GM12878 (cell line): ENCODE data around the gene NAV2. TPM values are rescaled to one million over a fixed set of nuclear protein-coding genes. Genes with fewer than 3 reads are reported as not detected.

Experiments used
- ATAC-seq: fragments of 200-7000 bp; cut with Tn5 transposase; 3 replicates; pipeline ENCODE4 v1.9.1; 2020; ENCODE audit warnings: mild to moderate bottlenecking, moderate library complexity
- BruUV-seq: library from RNA; stranded (reverse); fragments of 400-500 nt; replicated peaks from 2 replicates; lab custom pipeline; 2021; lab: Mats Ljungman, UMichigan
- CTCF ChIA-PET: fragments of 300-600 bp; sonication (Branson Sonifier 250); formaldehyde crosslinking; extraction: SDS; loops from one replicate; lab custom pipeline; 2021; ENCODE audit warnings: inconsistent platforms; lab: Yijun Ruan, JAX
- POLR2A ChIA-PET: fragments of 350-600 bp; formaldehyde crosslinking; extraction: SDS; loops from one replicate; lab custom pipeline; 2021; ENCODE audit warnings: inconsistent platforms; lab: Charles Lee
- RAD21 ChIA-PET: fragments of 300-600 bp; sonication (Branson Sonifier 250); formaldehyde crosslinking; loops from one replicate; lab custom pipeline; 2023; ENCODE audit warnings: antibody characterized with exemption; ENCODE audit not compliant: unreplicated experiment; lab: Charles Lee
- SMC1A ChIA-PET: fragments of 300-600 bp; sonication (Branson Sonifier 250); formaldehyde crosslinking; loops from one replicate; lab custom pipeline; 2023; ENCODE audit not compliant: unreplicated experiment, uncharacterized antibody; lab: Charles Lee
- DNase-seq: peaks from one replicate; pipeline ENCODE4 v3.0.0-alpha.2; 2011; ENCODE audit warnings: low read depth, low spot score
- FAIRE-seq: peaks from 3 replicates; lab custom pipeline; 2011; peaks lifted over from hg19 to GRCh38; lab: Jason Lieb, UNC
- H2AFZ ChIP-seq: 2 replicates; pipeline ENCODE4 v1.6.0; 2011; ENCODE audit warnings: low read depth, low read length, control low read depth; ENCODE audit not compliant: control insufficient read depth
- H3K27ac ChIP-seq: 2 replicates; pipeline ENCODE4 v1.5.1; 2011; ENCODE audit warnings: control low read depth; ENCODE audit not compliant: control insufficient read depth, insufficient read depth
- H3K27me3 ChIP-seq, 2 experiments: replicated peaks in 1 of 2; 2 replicates each; pipeline versions ENCODE4 v1.6.0 to v1.6.1; 2011; ENCODE audit warnings: low read length in 1 of 2; ENCODE audit not compliant: control insufficient read depth in 2 of 2, insufficient read depth in 2 of 2
- H3K36me3 ChIP-seq, 2 experiments: 2 replicates each; pipeline ENCODE4 v1.5.1; 2011; ENCODE audit warnings: low read length in 1 of 2; ENCODE audit not compliant: control insufficient read depth in 2 of 2, insufficient read depth in 2 of 2
- H3K4me1 ChIP-seq: 2 replicates; pipeline ENCODE4 v1.6.1; 2011; ENCODE audit warnings: mild to moderate bottlenecking, low read length, moderate library complexity, mixed read lengths; ENCODE audit not compliant: control insufficient read depth, insufficient read depth
- H3K4me2 ChIP-seq: 2 replicates; pipeline ENCODE4 v1.6.0; 2011; ENCODE audit warnings: control low read depth; ENCODE audit not compliant: control insufficient read depth, insufficient read depth
- H3K4me3 ChIP-seq: fragments of 200-600 bp; sonication (generic); 2 replicates; pipeline ENCODE4 v1.5.1; 2016
- H3K79me2 ChIP-seq: 2 replicates; pipeline ENCODE4 v1.6.0; 2011; ENCODE audit warnings: low read length; ENCODE audit not compliant: control insufficient read depth, insufficient read depth
- H3K9ac ChIP-seq: 2 replicates; pipeline ENCODE4 v1.8.0; 2011; ENCODE audit warnings: low read length, control low read depth, mixed read lengths; ENCODE audit not compliant: control insufficient read depth, insufficient read depth
- H3K9me3 ChIP-seq: replicated peaks from 3 replicates; pipeline ENCODE4 v1.5.1; 2011; ENCODE audit warnings: mild to moderate bottlenecking, low read length; ENCODE audit not compliant: control insufficient read depth, insufficient read depth
- H4K20me1 ChIP-seq: 2 replicates; pipeline ENCODE4 v1.6.0; 2011; ENCODE audit not compliant: control insufficient read depth, insufficient read depth
- IRF4 ChIP-seq: IDR thresholded peaks from 2 replicates; pipeline ENCODE4 v1.6.1; 2011; ENCODE audit warnings: low read depth, low read length
- SP1 ChIP-seq: IDR thresholded peaks from one replicate; pipeline ENCODE4 v1.6.1; 2011; ENCODE audit warnings: low read depth, low read length
- SREBF1 ChIP-seq: IDR thresholded peaks from 2 replicates; pipeline ENCODE4 v1.6.1; 2012; ENCODE audit warnings: mild to moderate bottlenecking, low read length
- SREBF2 ChIP-seq: IDR thresholded peaks from 2 replicates; pipeline ENCODE4 v1.6.1; 2012; ENCODE audit warnings: mild to moderate bottlenecking, low read length
- STAT3 ChIP-seq: IDR thresholded peaks from 2 replicates; pipeline ENCODE4 v1.6.1; 2011; ENCODE audit warnings: low read depth, low read length, improper control_type of control experiment
- TCF3 ChIP-seq: IDR thresholded peaks from 2 replicates; pipeline ENCODE4 v1.6.1; 2012; ENCODE audit warnings: low read depth, mild to moderate bottlenecking, low read length, borderline replicate concordance; ENCODE audit not compliant: insufficient read depth
- ZNF217 ChIP-seq: fragments of 450-650 bp; IDR thresholded peaks from 2 replicates; pipeline ENCODE4 v1.6.1; 2017; ENCODE audit warnings: antibody characterized with exemption, mild to moderate bottlenecking
- WGBS: methylation state at CpG from one replicate; pipeline ENCODE4 v1.1.6; 2016; ENCODE audit warnings: low lambda C conversion rate; ENCODE audit not compliant: insufficient replicate concordance, insufficient coverage; ENCODE audit errors: missing lambda C conversion rate; 5-methylcytosine and 5-hydroxymethylcytosine counted together
- in situ Hi-C: fragments of 300-500 bp; cut with MboI; formaldehyde crosslinking; loops from 9 replicates; pipeline ENCODE4 v1.14.3; 2018; ENCODE audit warnings: mixed read lengths
- intact Hi-C: fragments of 100-400 bp; cut with micrococcal nuclease; formaldehyde crosslinking; loops from one replicate; pipeline ENCODE4 v1.14.2; 2022; ENCODE audit not compliant: unreplicated experiment
- polyA plus RNA-seq, 11 experiments: library from polyadenylated mRNA; depleted of rRNA in 4 of 11; unstranded in 6 of 11; stranded (reverse) in 5 of 11; fragments of >200 nt; fragmentation: Nextera tagmentation in 4 of 11; fragmentation: Illumina TruSeq in 1 of 11; extraction: Ambion mirVana in 4 of 11; extraction: Trizol in 1 of 11; gene quantifications; 1 replicate in 1 of 11; 2 replicates in 10 of 11; pipeline versions ENCODE4 v1.2.1 to v1.2.3, GENCODE V29; 2011 to 2016; ENCODE audit warnings: inconsistent platforms in 2 of 11, missing spikeins in 2 of 11, low read depth in 1 of 11
- total RNA-seq, 4 experiments: library from RNA; depleted of rRNA in 3 of 4; stranded (reverse); fragments of >200 nt in 3 of 4; fragmentation: Illumina TruSeq in 1 of 4; extraction: Trizol in 1 of 4; gene quantifications; 2 replicates each; pipeline versions ENCODE4 v1.2.1 to v1.2.3, GENCODE V29; 2013 to 2021
- TF ChIP-seq, protein P1 (sequence below), 3 experiments: IDR thresholded peaks in 2 of 3; conservative IDR thresholded peaks in 1 of 3; 2 replicates each; pipeline ENCODE4 v1.5.1; 2011; ENCODE audit warnings: low read depth in 3 of 3, low read length in 3 of 3, mild to moderate bottlenecking in 3 of 3, control low read depth in 2 of 3, moderate library complexity in 2 of 3, inconsistent platforms in 1 of 3, mixed read lengths in 1 of 3; ENCODE audit not compliant: control insufficient read depth in 2 of 3, insufficient read depth in 1 of 3; ENCODE audit errors: extremely low read depth in 1 of 3
- TF ChIP-seq, protein P2 (sequence below): fragments of 450-650 bp; IDR thresholded peaks from 2 replicates; pipeline ENCODE4 v1.6.1; 2017; ENCODE audit warnings: antibody characterized with exemption, mild to moderate bottlenecking, moderate library complexity
- TF ChIP-seq, protein P3 (sequence below): fragments of 450-650 bp; formaldehyde crosslinking; IDR thresholded peaks from 2 replicates; pipeline ENCODE4 v1.5.0; 2022; ENCODE audit warnings: mild to moderate bottlenecking, missing genetic modification characterization

The NAV2 gene
- total and polyA plus RNA-seq, 10 of the 15 experiments (the other 5 are each of a cell fraction or from before 2014, with no cell fraction given), result 0.35 to 6.1 (median 1.1) TPM

DNA sequence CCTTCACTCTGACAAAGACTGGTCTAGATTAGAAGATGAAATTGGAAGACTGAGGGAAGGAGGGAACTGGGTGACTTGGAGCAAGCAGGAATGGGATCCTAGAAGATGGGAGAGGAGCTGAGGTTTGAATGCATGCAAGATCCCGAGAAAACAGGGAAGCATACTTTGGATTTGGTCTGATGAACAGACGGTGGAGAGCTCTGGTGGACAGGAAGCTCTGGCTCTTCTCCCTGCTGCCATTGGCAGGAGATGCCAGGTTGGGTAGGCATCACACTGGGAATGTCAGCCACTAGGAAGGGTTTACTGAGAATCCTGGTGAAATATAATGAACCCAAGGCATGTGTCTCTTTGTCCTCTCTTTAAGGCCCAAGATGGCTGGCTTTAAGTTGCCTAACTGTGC, 16.5 kb downstream of the NAV2 start (continued):
- TF ChIP-seq, protein P1, sequence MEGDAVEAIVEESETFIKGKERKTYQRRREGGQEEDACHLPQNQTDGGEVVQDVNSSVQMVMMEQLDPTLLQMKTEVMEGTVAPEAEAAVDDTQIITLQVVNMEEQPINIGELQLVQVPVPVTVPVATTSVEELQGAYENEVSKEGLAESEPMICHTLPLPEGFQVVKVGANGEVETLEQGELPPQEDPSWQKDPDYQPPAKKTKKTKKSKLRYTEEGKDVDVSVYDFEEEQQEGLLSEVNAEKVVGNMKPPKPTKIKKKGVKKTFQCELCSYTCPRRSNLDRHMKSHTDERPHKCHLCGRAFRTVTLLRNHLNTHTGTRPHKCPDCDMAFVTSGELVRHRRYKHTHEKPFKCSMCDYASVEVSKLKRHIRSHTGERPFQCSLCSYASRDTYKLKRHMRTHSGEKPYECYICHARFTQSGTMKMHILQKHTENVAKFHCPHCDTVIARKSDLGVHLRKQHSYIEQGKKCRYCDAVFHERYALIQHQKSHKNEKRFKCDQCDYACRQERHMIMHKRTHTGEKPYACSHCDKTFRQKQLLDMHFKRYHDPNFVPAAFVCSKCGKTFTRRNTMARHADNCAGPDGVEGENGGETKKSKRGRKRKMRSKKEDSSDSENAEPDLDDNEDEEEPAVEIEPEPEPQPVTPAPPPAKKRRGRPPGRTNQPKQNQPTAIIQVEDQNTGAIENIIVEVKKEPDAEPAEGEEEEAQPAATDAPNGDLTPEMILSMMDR (IDR thresholded peaks at IDR 0.05 in 2 of 3, conservative IDR thresholded peaks at IDR 0.05 in 1 of 3; ENCODE audit: control insufficient read depth in 2 of 3, extremely low read depth in 1 of 3, insufficient read depth in 1 of 3, low read depth in 3 of 3, low read length in 3 of 3), result no peak
- TF ChIP-seq TCF3, result no peak

DNA sequence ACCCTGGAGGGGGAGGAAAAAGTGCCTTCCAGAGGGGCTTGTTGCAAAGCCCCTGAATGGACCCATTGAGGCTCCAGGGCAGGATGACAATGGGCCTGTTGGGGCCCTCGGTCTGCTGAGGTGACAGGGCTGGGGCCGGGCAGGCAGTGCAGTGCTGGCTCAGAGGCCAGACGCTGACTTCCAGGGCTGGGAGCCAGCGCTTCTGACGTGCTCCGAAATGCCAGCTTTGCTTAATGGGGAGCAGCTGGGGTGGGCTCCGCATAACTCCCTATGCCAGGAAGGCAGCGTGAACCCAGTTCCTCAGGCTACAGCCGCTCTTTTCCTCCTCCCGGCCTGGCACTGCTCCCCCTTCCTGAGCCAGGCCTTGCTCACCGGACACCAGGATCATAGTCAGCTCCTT, 17.7 kb downstream of the NAV2 start:
- H3K4me2 ChIP-seq, result no peak overlapping the region
- RAD21 ChIA-PET, result no interaction called here
- no peak overlapping the region for H3K27ac ChIP-seq
- TF ChIP-seq SREBF2, result no peak
- TF ChIP-seq SREBF1, result no peak
- TF ChIP-seq, protein P1 (IDR thresholded peaks at IDR 0.05 in 2 of 3, conservative IDR thresholded peaks at IDR 0.05 in 1 of 3; ENCODE audit: control insufficient read depth in 2 of 3, extremely low read depth in 1 of 3, insufficient read depth in 1 of 3, low read depth in 3 of 3, low read length in 3 of 3), result no peak
- TF ChIP-seq STAT3, result no peak
- TF ChIP-seq, protein P2, sequence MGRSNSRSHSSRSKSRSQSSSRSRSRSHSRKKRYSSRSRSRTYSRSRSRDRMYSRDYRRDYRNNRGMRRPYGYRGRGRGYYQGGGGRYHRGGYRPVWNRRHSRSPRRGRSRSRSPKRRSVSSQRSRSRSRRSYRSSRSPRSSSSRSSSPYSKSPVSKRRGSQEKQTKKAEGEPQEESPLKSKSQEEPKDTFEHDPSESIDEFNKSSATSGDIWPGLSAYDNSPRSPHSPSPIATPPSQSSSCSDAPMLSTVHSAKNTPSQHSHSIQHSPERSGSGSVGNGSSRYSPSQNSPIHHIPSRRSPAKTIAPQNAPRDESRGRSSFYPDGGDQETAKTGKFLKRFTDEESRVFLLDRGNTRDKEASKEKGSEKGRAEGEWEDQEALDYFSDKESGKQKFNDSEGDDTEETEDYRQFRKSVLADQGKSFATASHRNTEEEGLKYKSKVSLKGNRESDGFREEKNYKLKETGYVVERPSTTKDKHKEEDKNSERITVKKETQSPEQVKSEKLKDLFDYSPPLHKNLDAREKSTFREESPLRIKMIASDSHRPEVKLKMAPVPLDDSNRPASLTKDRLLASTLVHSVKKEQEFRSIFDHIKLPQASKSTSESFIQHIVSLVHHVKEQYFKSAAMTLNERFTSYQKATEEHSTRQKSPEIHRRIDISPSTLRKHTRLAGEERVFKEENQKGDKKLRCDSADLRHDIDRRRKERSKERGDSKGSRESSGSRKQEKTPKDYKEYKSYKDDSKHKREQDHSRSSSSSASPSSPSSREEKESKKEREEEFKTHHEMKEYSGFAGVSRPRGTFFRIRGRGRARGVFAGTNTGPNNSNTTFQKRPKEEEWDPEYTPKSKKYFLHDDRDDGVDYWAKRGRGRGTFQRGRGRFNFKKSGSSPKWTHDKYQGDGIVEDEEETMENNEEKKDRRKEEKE, result no peak
- TF ChIP-seq, protein P3, sequence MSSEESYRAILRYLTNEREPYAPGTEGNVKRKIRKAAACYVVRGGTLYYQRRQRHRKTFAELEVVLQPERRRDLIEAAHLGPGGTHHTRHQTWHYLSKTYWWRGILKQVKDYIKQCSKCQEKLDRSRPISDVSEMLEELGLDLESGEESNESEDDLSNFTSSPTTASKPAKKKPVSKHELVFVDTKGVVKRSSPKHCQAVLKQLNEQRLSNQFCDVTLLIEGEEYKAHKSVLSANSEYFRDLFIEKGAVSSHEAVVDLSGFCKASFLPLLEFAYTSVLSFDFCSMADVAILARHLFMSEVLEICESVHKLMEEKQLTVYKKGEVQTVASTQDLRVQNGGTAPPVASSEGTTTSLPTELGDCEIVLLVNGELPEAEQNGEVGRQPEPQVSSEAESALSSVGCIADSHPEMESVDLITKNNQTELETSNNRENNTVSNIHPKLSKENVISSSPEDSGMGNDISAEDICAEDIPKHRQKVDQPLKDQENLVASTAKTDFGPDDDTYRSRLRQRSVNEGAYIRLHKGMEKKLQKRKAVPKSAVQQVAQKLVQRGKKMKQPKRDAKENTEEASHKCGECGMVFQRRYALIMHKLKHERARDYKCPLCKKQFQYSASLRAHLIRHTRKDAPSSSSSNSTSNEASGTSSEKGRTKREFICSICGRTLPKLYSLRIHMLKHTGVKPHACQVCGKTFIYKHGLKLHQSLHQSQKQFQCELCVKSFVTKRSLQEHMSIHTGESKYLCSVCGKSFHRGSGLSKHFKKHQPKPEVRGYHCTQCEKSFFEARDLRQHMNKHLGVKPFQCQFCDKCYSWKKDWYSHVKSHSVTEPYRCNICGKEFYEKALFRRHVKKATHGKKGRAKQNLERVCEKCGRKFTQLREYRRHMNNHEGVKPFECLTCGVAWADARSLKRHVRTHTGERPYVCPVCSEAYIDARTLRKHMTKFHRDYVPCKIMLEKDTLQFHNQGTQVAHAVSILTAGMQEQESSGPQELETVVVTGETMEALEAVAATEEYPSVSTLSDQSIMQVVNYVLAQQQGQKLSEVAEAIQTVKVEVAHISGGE (CRISPR knock-in tag), result no peak
- no peak for TF ChIP-seq SP1
- TF ChIP-seq IRF4, result no peak
- no peak for TF ChIP-seq ZNF217
- ATAC-seq (no peak), DNase-seq (no peak), FAIRE-seq (no peak)
- no peaks in the 10 kb centered on the region for H3K36me3 ChIP-seq
- in situ Hi-C loops (loop anchor here (25.0 kb wide), 1 partner anchor 418 kb away; no protein-coding TSS in a partner anchor), intact Hi-C loops (no loop called here)
- H4K20me1 ChIP-seq, result no peaks in the 10 kb centered on the region
- no TSS peak for BruUV-seq
- H3K9ac ChIP-seq, result no peak overlapping the region
- no peak overlapping the region for H2AFZ ChIP-seq
- no peaks in the 10 kb centered on the region for H3K79me2 ChIP-seq
- SMC1A ChIA-PET, result no interaction called here
- no peak overlapping the region for H3K4me3 ChIP-seq
- CTCF ChIA-PET, result no interaction called here
- 32% methylated on average over 11 of the region's 11 CpGs for WGBS
- H3K9me3 ChIP-seq, result no peaks in the 10 kb centered on the region
- H3K4me1 ChIP-seq, result no peaks in the 10 kb centered on the region
- POLR2A ChIA-PET, result no interaction called here
- peaks cover 0 to 3% of the 10 kb centered on the region in 2 experiments; a peak in 1 of 4 replicates for H3K27me3 ChIP-seq
